ENCODE data around the gene CCDC167. TPM values are rescaled to one million over a fixed set of nuclear protein-coding genes. Genes with fewer than 3 reads are reported as not detected.

The CCDC167 gene
- total RNA-seq, 3 donors from 2014 or later (not counting 1 experiment from before 2014, with no cell fraction given) = 10.2 to 27.4 (median 19.4) TPM

DNA sequence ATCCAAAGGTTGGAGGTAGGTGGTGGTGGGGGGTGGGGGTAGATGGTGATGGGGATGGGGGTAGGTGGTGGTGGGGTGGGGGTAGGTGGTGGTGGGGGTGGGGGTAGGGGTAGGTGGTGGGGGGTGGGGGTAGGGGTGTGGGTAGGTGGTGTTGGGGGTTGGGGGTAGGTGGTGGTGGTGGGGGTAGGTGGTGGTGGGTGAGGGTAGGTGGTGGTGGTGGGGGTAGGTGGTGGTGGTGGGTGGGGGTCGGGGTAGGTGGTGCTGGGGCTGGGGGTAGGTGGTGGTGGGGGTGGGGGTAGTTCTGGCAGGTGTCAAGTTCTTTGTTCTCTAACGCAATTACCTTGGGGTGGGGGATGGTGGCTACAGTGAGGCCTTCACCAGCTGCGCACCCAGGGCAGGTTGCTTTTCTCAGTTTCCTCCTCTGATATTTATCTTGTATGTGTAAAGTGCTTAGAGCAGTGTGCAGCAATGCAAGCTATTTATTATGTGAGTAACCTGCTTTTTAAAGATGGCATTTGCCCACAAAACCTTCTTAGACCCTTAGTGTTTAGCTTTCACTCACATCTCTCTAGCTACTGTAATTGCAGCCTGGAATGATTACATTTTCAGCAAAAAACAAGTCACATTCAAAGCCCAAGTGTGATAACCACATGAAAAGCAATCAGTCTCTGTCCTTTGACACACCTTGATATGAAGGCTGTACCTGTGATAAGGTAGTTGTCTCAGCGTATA, 8.2 kb upstream of the CCDC167 start:
- intact Hi-C loops (cut with micrococcal nuclease) = no loop called here
- no peaks in the 10 kb centered on the region for H3K36me3 ChIP-seq (ENCODE audit: control insufficient read depth, insufficient read depth, low read length)
- Mint-ChIP-seq H3K4me1 (peaks cover 34 to 40% of the 10 kb centered on the region in 2 donors), H3K27me3 (ENCODE audit: low read depth in 2 of 2) (peaks cover 0 to 6% of the 10 kb centered on the region in 2 donors), H3K4me3 (no peak overlapping the region), H3K27ac (peak overlapping the region; percentile 60 to 75), H3K36me3 (no peaks in the 10 kb centered on the region), H3K9me3 (no peaks in the 10 kb centered on the region)
- no peaks in the 10 kb centered on the region for H3K27me3 ChIP-seq (ENCODE audit: control insufficient read depth, insufficient read depth, low read length)
- peak in 1 of 2 donors; percentile 73 for DNase-seq
- TF ChIP-seq, protein P1, sequence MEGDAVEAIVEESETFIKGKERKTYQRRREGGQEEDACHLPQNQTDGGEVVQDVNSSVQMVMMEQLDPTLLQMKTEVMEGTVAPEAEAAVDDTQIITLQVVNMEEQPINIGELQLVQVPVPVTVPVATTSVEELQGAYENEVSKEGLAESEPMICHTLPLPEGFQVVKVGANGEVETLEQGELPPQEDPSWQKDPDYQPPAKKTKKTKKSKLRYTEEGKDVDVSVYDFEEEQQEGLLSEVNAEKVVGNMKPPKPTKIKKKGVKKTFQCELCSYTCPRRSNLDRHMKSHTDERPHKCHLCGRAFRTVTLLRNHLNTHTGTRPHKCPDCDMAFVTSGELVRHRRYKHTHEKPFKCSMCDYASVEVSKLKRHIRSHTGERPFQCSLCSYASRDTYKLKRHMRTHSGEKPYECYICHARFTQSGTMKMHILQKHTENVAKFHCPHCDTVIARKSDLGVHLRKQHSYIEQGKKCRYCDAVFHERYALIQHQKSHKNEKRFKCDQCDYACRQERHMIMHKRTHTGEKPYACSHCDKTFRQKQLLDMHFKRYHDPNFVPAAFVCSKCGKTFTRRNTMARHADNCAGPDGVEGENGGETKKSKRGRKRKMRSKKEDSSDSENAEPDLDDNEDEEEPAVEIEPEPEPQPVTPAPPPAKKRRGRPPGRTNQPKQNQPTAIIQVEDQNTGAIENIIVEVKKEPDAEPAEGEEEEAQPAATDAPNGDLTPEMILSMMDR (IDR thresholded peaks at IDR 0.05) = no peak
- H3K4me1 ChIP-seq (ENCODE audit: control insufficient read depth, insufficient read depth, low read length) = peaks cover 31% of the 10 kb centered on the region
- peak in 2 of 3 donors; percentile 13 to 25 for ATAC-seq
- H3K9me3 ChIP-seq (ENCODE audit: control insufficient read depth, insufficient read depth, low read length) = no peaks in the 10 kb centered on the region
- WGBS (ENCODE audit: insufficient coverage) = 21% methylated on average over 2 of the region's 4 CpGs
- H3K27ac ChIP-seq (ENCODE audit: low read length) = peak overlapping the region; percentile 3
- no peak overlapping the region for H3K4me3 ChIP-seq (ENCODE audit: low read length)

DNA sequence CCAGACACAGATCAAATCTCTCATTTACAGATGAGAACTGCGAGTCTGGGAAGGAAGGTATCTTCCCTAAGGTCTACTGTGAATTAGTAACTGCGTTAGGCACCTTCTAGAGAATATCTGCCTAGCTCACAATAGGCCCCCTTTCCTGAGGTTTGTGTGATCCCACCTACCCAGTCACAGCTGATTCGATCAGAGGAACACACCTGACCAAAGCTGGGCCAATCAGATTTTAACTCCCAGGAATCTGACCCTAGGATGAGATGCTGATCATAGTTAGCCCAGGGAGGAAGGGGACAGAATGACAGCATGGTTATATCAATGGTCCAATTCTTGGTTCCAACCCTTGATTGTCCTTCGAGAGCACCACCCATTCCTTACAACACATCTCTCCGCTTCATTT, 7.4 kb upstream of the CCDC167 start:
- intact Hi-C loops (cut with micrococcal nuclease) = no loop called here
- Histone ChIP-seq H3K9me3 (ENCODE audit: control insufficient read depth, insufficient read depth, low read length) (no peaks in the 10 kb centered on the region), H3K4me3 (ENCODE audit: low read length) (no peak overlapping the region), H3K27me3 (ENCODE audit: control insufficient read depth, insufficient read depth, low read length) (no peaks in the 10 kb centered on the region), H3K36me3 (ENCODE audit: control insufficient read depth, insufficient read depth, low read length) (no peaks in the 10 kb centered on the region), H3K27ac (ENCODE audit: low read length) (no peak overlapping the region), H3K4me1 (ENCODE audit: control insufficient read depth, insufficient read depth, low read length) (peaks cover 35% of the 10 kb centered on the region)
- Mint-ChIP-seq H3K4me1 (peaks cover 42 to 48% of the 10 kb centered on the region in 2 donors), H3K9me3 (no peaks in the 10 kb centered on the region), H3K36me3 (no peaks in the 10 kb centered on the region), H3K27ac (peak overlapping the region; percentile 60 to 100), H3K4me3 (no peak overlapping the region), H3K27me3 (ENCODE audit: low read depth in 2 of 2) (peaks cover 0 to 6% of the 10 kb centered on the region in 2 donors)
- WGBS (ENCODE audit: insufficient coverage) = 100% methylated on average over 3 of the region's 5 CpGs
- TF ChIP-seq, protein P1 (IDR thresholded peaks at IDR 0.05) = no peak
- ATAC-seq (no peak), DNase-seq (no peak)

DNA sequence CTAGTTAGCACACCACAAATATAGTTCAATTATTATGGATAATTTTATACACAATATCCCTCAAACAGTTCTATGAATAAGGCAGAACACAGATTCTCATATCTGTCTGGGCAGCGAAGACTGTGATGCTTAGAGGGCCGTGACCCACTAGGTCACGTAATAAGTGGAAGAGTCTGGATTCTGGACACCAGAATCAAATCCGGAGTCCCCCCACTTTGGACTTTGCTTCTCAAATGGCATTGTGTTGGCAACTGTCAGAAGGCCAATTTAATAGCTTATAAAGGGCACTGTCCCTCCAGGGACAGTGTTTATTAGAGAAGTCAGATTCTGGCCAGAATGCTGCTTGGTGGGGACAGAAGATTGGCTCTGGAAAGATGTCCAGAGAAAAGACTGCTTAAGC, 6.8 kb upstream of the CCDC167 start:
- Histone ChIP-seq H3K27me3 (ENCODE audit: control insufficient read depth, insufficient read depth, low read length) (no peaks in the 10 kb centered on the region), H3K36me3 (ENCODE audit: control insufficient read depth, insufficient read depth, low read length) (no peaks in the 10 kb centered on the region), H3K4me3 (ENCODE audit: low read length) (no peak overlapping the region), H3K27ac (ENCODE audit: low read length) (no peak overlapping the region), H3K4me1 (ENCODE audit: control insufficient read depth, insufficient read depth, low read length) (peaks cover 41% of the 10 kb centered on the region), H3K9me3 (ENCODE audit: control insufficient read depth, insufficient read depth, low read length) (no peaks in the 10 kb centered on the region)
- TF ChIP-seq, protein P1 (IDR thresholded peaks at IDR 0.05) = no peak
- Mint-ChIP-seq H3K4me3 (no peak overlapping the region), H3K9me3 (no peaks in the 10 kb centered on the region), H3K27ac (peak overlapping the region; percentile 60 to 100), H3K27me3 (ENCODE audit: low read depth in 2 of 2) (peaks cover 0 to 3% of the 10 kb centered on the region in 2 donors), H3K4me1 (peaks cover 47 to 53% of the 10 kb centered on the region in 2 donors), H3K36me3 (no peaks in the 10 kb centered on the region)
- DNase-seq (no peak), ATAC-seq (no peak)
- whole genome bisulfite sequencing (ENCODE audit: insufficient coverage) = 84% methylated on average over 4 of the region's 4 CpGs
- intact Hi-C loops (cut with micrococcal nuclease) = no loop called here
